ENCODE measurements around the gene PDGFRB. TPM values are rescaled to one million over a fixed set of nuclear protein-coding genes. Genes with fewer than 3 reads are reported as not detected.

PDGFRB gene
- total RNA-seq, 1 experiment from 2014 or later: 7.2 TPM

- peaks cover 15% of the 10 kb centered on the region; the same call in 1 of the 2 replicates for H3K27me3 ChIP-seq
- no peak overlapping the region for H3K4me3 ChIP-seq
- DNase-seq: no peak
- H3K4me1 ChIP-seq: no peaks in the 10 kb centered on the region
- no peaks in the 10 kb centered on the region for H3K36me3 ChIP-seq
- no peak overlapping the region for H3K27ac ChIP-seq
- H3K9me3 ChIP-seq (replicated peaks): no peaks in the 10 kb centered on the region
Observed at GRCh38 chr5:150080696-150081435, 74.8 kb downstream of the PDGFRB start.

GRCh38 chr5:150079909-150080461 lies 75.7 kb downstream of the PDGFRB start:
- H3K27me3 ChIP-seq: peaks cover 15% of the 10 kb centered on the region; the same call in 1 of the 2 replicates
- no peak for DNase-seq

GRCh38 chr5:150078802-150079689 lies 76.6 kb downstream of the PDGFRB start:
- no peak for DNase-seq
- H3K4me3 ChIP-seq: no peak overlapping the region
- H3K9me3 ChIP-seq (replicated peaks): no peaks in the 10 kb centered on the region
- H3K27ac ChIP-seq: no peak overlapping the region
- no peaks in the 10 kb centered on the region for H3K4me1 ChIP-seq
- peaks cover 11% of the 10 kb centered on the region; the same call in 1 of the 2 replicates for H3K27me3 ChIP-seq
- H3K36me3 ChIP-seq: no peaks in the 10 kb centered on the region

More at GRCh38 chr5:150079909-150080461, 75.7 kb downstream of the PDGFRB start:
- no peak overlapping the region for H3K27ac ChIP-seq
- H3K4me3 ChIP-seq: no peak overlapping the region
- H3K9me3 ChIP-seq (replicated peaks): no peaks in the 10 kb centered on the region
- no peaks in the 10 kb centered on the region for H3K36me3 ChIP-seq
- H3K4me1 ChIP-seq: no peaks in the 10 kb centered on the region

GRCh38 chr5:150077996-150078801 lies 77.4 kb downstream of the PDGFRB start:
- H3K9me3 ChIP-seq (replicated peaks): no peaks in the 10 kb centered on the region
- H3K27ac ChIP-seq: no peak overlapping the region
- peaks cover 7% of the 10 kb centered on the region; the same call in 1 of the 2 replicates for H3K27me3 ChIP-seq
- no peak overlapping the region for H3K4me3 ChIP-seq
- DNase-seq: no peak
- H3K36me3 ChIP-seq: no peaks in the 10 kb centered on the region
- H3K4me1 ChIP-seq: no peaks in the 10 kb centered on the region

GRCh38 chr5:150077060-150077459 lies 78.6 kb downstream of the PDGFRB start:
- no peaks in the 10 kb centered on the region for H3K4me1 ChIP-seq
- H3K27ac ChIP-seq: no peak overlapping the region
- H3K27me3 ChIP-seq: peaks cover 7% of the 10 kb centered on the region; the same call in 1 of the 2 replicates
- no peak overlapping the region for H3K4me3 ChIP-seq
- H3K9me3 ChIP-seq (replicated peaks): no peaks in the 10 kb centered on the region
- no peak for DNase-seq
- H3K36me3 ChIP-seq: no peaks in the 10 kb centered on the region

GRCh38 chr5:150075806-150076205 lies 79.8 kb downstream of the PDGFRB start:
- H3K9me3 ChIP-seq (replicated peaks): no peaks in the 10 kb centered on the region
- peaks cover 7% of the 10 kb centered on the region; the same call in 1 of the 2 replicates for H3K27me3 ChIP-seq
- H3K4me3 ChIP-seq: no peak overlapping the region
- no peaks in the 10 kb centered on the region for H3K4me1 ChIP-seq
- H3K36me3 ChIP-seq: no peaks in the 10 kb centered on the region
- DNase-seq: no peak
- H3K27ac ChIP-seq: no peak overlapping the region

- Histone ChIP-seq H3K27me3 (peaks cover 7% of the 10 kb centered on the region; the same call in 1 of the 2 replicates), H3K4me3 (no peak overlapping the region), H3K36me3 (no peaks in the 10 kb centered on the region), H3K4me1 (no peaks in the 10 kb centered on the region), H3K27ac (no peak overlapping the region), H3K9me3 (replicated peaks) (no peaks in the 10 kb centered on the region)
- DNase-seq: no peak
Observed at GRCh38 chr5:150075233-150075632, 80.4 kb downstream of the PDGFRB start.

- Histone ChIP-seq H3K36me3 (no peaks in the 10 kb centered on the region), H3K27me3 (no peaks in the 10 kb centered on the region), H3K27ac (no peak overlapping the region), H3K9me3 (replicated peaks) (no peaks in the 10 kb centered on the region), H3K4me1 (no peaks in the 10 kb centered on the region), H3K4me3 (no peak overlapping the region)
- DNase-seq: no peak
Observed at GRCh38 chr5:150073677-150074076, 82.0 kb downstream of the PDGFRB start.

- no peak for DNase-seq
- Histone ChIP-seq H3K4me3 (no peak overlapping the region), H3K4me1 (no peaks in the 10 kb centered on the region), H3K27ac (no peak overlapping the region), H3K36me3 (no peaks in the 10 kb centered on the region), H3K9me3 (replicated peaks) (no peaks in the 10 kb centered on the region), H3K27me3 (no peaks in the 10 kb centered on the region)
Observed at GRCh38 chr5:150073086-150073625, 82.5 kb downstream of the PDGFRB start.

GRCh38 chr5:150070821-150071220 lies 84.8 kb downstream of the PDGFRB start:
- Histone ChIP-seq H3K27ac (no peak overlapping the region), H3K9me3 (replicated peaks) (no peaks in the 10 kb centered on the region), H3K27me3 (no peaks in the 10 kb centered on the region), H3K4me3 (no peak overlapping the region), H3K36me3 (no peaks in the 10 kb centered on the region), H3K4me1 (peaks cover 6% of the 10 kb centered on the region)
- no peak for DNase-seq

- Histone ChIP-seq H3K27me3 (no peaks in the 10 kb centered on the region), H3K27ac (no peak overlapping the region), H3K36me3 (no peaks in the 10 kb centered on the region), H3K9me3 (replicated peaks) (no peaks in the 10 kb centered on the region), H3K4me3 (no peak overlapping the region), H3K4me1 (peaks cover 15% of the 10 kb centered on the region)
- DNase-seq: no peak
Observed at GRCh38 chr5:150069672-150070627, 85.7 kb downstream of the PDGFRB start.

- Histone ChIP-seq H3K9me3 (replicated peaks) (no peaks in the 10 kb centered on the region), H3K36me3 (no peaks in the 10 kb centered on the region), H3K27ac (no peak overlapping the region), H3K4me1 (peaks cover 22% of the 10 kb centered on the region), H3K27me3 (no peaks in the 10 kb centered on the region), H3K4me3 (no peak overlapping the region)
- DNase-seq: no peak
Observed at GRCh38 chr5:150068961-150069645, 86.5 kb downstream of the PDGFRB start.

GRCh38 chr5:150068472-150068871 lies 87.2 kb downstream of the PDGFRB start:
- Histone ChIP-seq H3K27ac (no peak overlapping the region), H3K4me3 (no peak overlapping the region), H3K9me3 (replicated peaks) (no peaks in the 10 kb centered on the region), H3K4me1 (peaks cover 22% of the 10 kb centered on the region), H3K36me3 (no peaks in the 10 kb centered on the region), H3K27me3 (no peaks in the 10 kb centered on the region)
- no peak for DNase-seq

Measured in SJCRH30 (cell line).